Measurements from ENCODE around the gene NRXN3.

The NRXN3 gene

DNA sequence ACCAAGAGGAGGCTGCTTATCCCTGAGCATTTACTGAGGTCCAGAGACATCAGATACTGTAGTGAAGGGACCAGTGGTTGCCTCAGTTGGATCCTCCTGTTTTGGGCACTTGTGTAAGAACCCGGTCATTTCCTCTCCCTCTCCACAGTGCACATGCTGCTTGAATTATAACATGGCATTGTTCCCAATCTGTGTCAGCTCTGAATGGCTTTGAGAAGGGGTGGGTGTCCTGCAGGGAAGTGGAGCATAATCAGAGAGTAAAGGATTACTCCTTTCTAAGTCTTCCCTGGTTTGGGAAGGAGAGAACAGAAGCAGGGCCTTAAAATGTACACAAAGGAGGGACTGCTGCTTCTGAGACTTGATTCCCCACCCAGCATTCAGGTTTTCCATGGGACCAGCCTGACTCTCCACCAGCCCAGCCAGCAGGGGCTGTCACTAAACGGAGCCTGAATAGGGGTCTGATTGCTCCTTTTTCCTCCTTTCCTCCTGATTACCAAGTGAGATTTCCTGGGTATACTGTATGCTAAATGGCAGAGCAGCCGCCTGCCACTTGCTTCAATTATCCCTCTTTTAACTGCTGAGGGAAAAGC is 78.4 kb downstream of the NRXN3 start:
- DNase-seq, result no peak

- no peak for DNase-seq
Observed at GRCh38 chr14:78251308-78251707, 81.1 kb downstream of the NRXN3 start.

- no peak for DNase-seq
Observed at GRCh38 chr14:78253986-78254385, 83.8 kb downstream of the NRXN3 start.

DNA sequence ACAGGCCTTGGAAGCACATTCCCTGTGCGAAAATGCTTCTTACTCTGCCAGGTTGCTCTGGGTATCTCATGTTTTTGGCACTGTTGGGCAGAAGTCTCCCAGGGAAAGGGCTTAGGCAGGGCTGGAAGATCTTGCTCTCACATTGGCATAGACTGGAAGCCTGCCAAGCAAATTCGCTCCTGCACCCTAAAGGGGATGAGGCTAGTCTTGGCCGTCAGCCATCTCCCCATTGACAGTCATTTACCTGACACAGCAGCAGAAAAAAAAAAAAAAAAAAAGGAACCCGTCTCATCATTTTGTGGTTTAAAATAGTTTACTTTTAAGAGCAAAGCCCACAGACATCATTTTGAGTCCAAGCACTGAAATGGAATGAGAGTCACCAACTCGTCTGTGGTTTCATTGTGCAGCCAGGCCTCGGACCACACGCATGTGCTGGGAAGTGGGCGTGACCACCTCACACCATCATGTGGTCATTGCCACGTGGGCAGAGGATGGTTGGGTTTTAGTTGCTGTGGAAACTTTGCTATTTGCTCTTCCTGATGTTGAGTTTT is 84.8 kb downstream of the NRXN3 start:
- DNase-seq, result peak; percentile 99

DNA sequence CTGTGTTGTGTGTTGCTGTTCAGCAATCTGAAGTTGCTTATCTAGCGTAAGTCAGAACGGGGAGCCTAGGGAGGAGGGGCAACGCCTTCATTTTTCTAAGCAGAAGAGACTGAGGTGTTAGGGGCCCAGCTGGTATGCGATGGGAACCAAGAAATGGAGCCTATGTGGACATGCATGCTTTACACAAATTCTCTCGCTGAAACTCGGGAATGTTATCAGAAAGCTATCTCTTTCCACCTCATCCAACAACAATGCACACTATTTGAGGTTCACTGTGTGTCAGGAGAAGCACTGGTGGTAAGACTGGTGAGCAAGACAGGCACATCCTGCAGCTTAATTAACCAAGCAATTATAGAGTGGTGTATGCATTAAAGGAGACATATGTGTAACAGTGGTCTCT is 89.7 kb downstream of the NRXN3 start:
- no peak for DNase-seq

GRCh38 chr14:78278464-78279250 is 108.5 kb downstream of the NRXN3 start:
- peak; percentile 76 for DNase-seq

GRCh38 chr14:78282437-78282836 is 112.3 kb downstream of the NRXN3 start:
- no peak for DNase-seq

GRCh38 chr14:78286210-78286609 is 116.0 kb downstream of the NRXN3 start:
- DNase-seq, result no peak

DNA sequence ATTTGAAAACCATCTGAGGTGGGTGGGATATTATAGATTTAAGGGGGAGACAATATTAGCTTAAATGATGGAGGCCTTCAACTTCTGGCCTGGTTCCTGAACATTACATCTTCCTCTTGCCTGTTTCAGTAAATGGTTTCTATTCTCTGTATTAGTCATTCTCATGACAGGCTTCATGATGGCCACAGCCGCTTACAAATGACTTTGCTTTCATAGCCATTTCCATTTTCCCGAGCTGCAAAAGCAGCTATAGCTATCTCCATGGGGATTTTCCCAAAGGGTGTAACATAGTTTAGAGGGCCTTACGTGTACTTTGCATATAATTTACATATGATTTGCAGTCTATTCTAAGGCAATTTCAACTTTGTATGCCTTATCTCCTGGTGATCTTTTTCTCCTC is 121.8 kb downstream of the NRXN3 start:
- no peak for DNase-seq

- DNase-seq, result no peak
Observed at GRCh38 chr14:78297858-78298257, 127.7 kb downstream of the NRXN3 start.

DNA sequence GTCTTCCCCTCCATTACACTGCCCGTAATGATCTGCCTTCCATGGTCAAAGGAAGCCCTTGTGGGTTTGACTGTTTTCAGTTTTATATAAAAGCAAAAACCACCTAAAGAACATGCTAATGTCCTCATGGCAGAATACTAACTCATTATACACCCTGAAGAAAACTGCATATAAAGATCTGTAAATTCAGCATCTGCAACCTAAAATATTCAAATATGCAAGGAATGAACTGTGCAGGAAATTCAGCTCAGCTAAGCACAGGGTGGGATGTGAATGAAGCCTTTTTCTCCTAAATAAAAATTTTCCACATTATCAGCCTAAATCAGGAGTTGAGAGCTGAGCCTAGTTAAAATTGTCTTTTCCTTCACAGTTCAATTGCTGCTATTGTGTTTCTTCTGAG is 128.1 kb downstream of the NRXN3 start:
- no peak for DNase-seq

DNA sequence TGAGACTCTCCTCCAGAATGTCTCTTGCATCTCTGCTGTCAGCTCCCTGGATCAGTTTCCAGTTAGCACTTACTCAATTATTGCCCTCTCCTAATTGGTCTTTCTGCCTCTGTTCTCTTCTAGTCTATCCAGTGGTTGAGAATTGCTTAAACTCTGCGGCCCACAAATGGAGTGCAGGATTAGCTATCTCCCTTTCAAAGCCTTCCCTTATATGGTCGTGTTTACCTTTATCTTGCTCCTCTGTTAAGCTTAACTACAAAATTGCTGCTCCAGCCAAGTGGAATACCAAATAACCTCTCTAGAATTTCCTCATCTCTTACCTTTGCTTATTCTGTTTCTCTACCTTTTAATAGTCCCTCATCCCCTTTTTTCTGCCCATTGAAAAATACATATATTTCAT is 132.7 kb downstream of the NRXN3 start:
- DNase-seq, result no peak

DNA sequence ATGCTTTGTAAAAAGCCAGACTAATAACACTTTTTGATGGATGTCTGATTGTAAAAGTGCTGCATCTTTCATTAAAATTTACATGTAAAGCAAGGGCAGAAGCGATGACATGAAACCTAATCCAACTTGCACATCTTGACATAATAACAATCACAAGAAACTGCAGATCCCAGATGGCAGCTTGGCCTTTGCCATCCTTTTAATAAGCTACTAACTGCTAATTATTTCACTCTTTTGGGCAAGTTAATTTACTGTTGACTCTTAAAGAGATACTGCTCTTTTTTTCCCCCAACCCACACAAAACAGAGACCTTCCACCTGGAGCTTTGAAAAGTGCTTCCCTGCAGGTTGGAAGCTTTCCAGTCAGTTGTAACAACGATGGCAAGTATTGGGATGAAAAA is 137.5 kb downstream of the NRXN3 start:
- no peak for DNase-seq

DNA sequence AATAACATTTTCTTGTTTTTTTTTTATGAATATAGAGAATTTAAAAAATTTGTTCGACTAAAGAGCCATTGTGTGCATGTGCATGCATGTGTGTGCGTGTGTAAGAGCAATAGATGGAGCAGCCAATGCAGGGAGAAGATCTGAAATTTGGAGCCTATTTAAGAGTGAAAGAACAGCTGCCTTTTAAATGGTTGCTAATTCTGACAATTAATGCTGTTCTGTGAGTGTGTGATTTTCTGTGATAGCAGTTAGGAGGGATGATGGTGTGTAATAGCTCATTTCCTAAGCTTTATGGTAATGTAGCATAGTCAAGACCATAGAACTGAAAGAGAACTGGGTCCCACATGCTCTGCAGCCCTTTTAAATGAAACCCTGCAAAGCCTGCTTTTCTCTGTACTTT is 137.9 kb downstream of the NRXN3 start:
- no peak for DNase-seq

- DNase-seq, result peak; percentile 63
Observed at GRCh38 chr14:78310272-78310671, 140.1 kb downstream of the NRXN3 start.

DNA sequence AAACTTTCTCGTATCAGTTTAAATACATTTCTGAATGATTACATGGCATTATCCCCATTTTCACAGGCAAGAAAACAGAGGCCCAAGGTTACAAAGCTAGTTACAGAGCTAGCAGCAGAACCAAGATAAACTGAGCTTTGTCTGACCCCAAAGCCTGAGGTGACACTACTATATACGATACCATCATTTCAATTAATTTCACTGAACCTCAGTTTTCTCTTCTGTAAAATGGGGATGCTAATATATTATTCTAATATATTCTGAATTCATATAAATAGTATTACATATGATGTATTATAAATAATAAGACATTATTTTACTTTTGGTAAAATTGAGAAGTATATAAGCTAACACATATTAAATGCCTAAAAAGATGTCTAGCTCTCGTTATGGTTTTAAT is 143.3 kb downstream of the NRXN3 start:
- DNase-seq, result no peak

GRCh38 chr14:78314484-78314883 is 144.3 kb downstream of the NRXN3 start:
- DNase-seq, result no peak

DNA sequence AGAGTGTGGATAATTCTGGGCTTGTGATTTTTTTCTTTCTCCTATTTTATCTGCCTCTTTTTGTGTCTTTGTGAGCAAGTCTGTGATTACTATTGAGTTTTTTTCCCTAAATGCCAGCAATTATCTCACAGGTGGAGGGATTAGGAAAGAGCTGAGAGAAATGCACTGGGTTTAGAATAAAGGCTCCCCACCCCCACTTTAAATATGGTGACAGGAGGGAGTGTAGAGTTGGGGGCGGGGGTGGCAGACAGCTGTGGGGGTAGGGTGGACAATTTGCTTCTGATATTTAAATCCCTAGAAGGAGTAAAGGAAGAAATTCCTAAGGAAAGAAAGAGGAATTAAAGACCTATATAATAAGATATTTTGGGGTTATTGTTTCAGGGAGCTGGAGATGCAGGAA is 145.9 kb downstream of the NRXN3 start:
- no peak for DNase-seq

DNA sequence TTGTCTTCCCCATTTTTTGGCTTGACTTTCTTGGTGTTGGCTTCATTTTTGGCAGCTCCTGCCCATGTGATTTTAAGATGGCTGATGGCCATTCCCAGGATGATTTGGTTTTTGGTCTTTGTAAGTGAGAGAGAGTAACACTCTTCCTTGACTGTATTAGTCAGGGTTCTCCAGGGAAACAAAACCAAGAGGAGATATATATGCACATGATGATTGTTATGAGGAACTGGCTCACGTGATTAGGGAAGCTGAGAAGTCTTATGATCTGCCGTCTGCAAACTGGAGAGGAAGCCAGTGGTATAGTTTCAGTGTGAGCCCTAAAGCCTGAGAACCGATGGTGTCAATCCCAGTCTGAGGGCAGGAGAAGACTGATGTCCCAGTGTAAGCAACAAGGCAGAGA is 146.6 kb downstream of the NRXN3 start:
- no peak for DNase-seq

DNA sequence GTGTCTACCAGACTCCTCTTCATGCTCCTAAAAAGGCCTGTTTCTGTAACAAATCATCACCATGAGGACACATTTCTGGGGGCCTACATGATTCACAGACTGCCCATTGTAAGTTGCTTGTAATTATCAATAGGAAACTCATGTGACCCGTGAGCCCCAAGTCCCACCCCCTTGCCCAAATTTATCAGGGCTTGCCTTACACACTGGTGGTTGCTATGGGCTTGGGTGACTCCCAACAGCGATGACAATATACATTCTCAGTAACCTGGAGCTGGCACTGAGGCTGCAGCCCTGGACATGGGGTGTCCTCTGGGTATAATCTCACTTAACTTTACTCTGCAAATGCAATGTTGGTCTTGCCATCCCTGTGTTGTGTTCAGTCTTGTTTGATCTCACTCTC is 149.2 kb downstream of the NRXN3 start:
- no peak for DNase-seq

- DNase-seq, result peak; percentile 93
Observed at GRCh38 chr14:78319887-78320635, 149.9 kb downstream of the NRXN3 start.

GRCh38 chr14:78324353-78324752 is 154.2 kb downstream of the NRXN3 start:
- DNase-seq, result no peak

DNA sequence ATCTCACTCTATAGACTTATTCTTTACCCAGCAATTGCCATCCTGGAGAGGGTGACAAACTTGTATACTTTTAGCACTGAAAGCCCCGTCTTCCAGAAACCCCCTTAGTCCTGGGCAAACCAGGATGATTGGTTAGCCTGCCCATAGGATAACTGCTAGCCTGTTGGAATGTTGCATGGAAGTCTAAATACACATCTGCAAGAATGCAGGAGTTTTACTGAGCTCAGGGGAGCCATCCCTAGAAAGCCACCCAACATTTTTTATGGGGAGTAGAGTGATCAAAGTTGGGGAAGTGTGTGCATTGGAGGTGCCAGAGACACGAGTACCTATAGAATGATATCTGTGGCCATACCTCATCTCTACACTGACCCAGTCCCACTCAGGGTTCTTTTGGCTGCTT is 155.7 kb downstream of the NRXN3 start:
- no peak for DNase-seq
